HUES48 (cell line): ENCODE measurements around the gene TMEM44.

Experiments
- H3K27ac ChIP-seq: one replicate; pipeline ENCODE4 v1.7.0; 2013; ENCODE audit warnings: low read depth, low read length, inconsistent platforms
- H3K27me3 ChIP-seq: 2 replicates; pipeline ENCODE4 v1.6.1; 2013; ENCODE audit warnings: mild to moderate bottlenecking, low read length; ENCODE audit not compliant: control insufficient read depth, insufficient read depth
- H3K36me3 ChIP-seq: 2 replicates; pipeline ENCODE4 v1.6.1; 2013; ENCODE audit warnings: low read length; ENCODE audit not compliant: control insufficient read depth, insufficient read depth
- H3K4me1 ChIP-seq: 2 replicates; pipeline ENCODE4 v1.6.1; 2013; ENCODE audit warnings: mild to moderate bottlenecking, low read length; ENCODE audit not compliant: control insufficient read depth, insufficient read depth
- H3K4me3 ChIP-seq: 2 replicates; pipeline ENCODE4 v1.5.1; 2013; ENCODE audit warnings: mild to moderate bottlenecking, low read depth, low read length
- H3K9ac ChIP-seq: 2 replicates; pipeline ENCODE4 v1.6.1; 2013; ENCODE audit warnings: mild to moderate bottlenecking, low read depth, low read length, moderate library complexity
- H3K9me3 ChIP-seq: 2 replicates; pipeline ENCODE4 v1.6.1; 2013; ENCODE audit warnings: low read length; ENCODE audit not compliant: control insufficient read depth, insufficient read depth

The TMEM44 gene

DNA sequence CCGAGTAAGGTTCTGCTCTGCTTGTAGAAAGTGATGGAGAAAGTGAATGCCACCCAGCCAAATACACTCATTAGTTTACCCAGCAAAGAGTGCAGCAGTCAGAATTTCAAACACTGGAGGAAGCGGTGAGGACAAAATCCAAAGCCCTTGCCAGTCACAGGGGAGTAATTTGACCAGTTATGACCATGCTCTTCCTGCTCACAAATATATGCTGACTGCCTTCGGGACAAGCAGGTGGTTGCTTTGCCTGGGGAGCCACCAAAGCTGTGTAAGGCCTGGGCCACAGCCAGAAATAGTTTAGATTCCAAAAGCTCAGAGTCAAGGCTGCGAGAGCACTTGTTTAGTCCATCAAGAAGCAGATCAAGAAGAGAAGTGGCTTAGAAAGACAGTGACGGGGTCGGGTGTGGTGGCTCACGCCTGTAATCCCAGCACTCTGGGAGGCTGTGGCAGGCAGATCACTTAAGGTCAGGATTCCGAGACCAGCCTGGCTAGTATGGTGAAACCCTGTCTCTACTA is 95.4 kb downstream of the TMEM44 start:
- Histone ChIP-seq H3K27ac (no peak overlapping the region), H3K27me3 (no peaks in the 10 kb centered on the region), H3K4me1 (no peaks in the 10 kb centered on the region), H3K4me3 (no peak overlapping the region), H3K36me3 (no peaks in the 10 kb centered on the region), H3K9ac (no peak overlapping the region), H3K9me3 (peaks cover 7% of the 10 kb centered on the region; the same call in 1 of the 2 replicates)
